GM21576 (cell line): ENCODE data around the gene ADGRL3.

ENCODE experiments used
- ATAC-seq: cut with Tn5 transposase; IDR thresholded peaks from one replicate; pipeline ENCODE4 v1.9.1; 2021; ENCODE audit warnings: mild to moderate bottlenecking, moderate library complexity; ENCODE audit not compliant: unreplicated experiment

ADGRL3 gene

DNA sequence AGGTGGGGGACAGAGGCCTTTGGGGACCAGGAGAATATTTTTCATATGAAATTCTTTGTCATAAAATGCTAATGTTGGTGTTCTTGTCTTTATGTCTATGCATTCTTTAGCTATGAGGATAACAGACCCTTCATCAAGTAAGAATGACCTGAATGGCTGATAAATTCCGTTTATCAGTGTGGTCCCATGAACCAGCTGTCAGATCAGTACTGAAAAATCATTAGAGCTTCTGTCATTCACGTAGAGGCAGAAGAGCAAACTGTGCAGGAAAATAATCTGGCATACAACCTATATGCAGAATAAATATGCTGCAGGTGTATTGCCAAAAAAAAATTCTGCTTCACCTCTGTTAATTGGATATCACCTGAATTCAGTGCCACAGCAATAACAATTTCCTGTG, 828.6 kb downstream of the ADGRL3 start:
- ATAC-seq: no peak

GRCh38 chr4:62030958-62031357, 830.8 kb downstream of the ADGRL3 start:
- no peak for ATAC-seq

GRCh38 chr4:62037571-62037970, 837.4 kb downstream of the ADGRL3 start:
- no peak for ATAC-seq

DNA sequence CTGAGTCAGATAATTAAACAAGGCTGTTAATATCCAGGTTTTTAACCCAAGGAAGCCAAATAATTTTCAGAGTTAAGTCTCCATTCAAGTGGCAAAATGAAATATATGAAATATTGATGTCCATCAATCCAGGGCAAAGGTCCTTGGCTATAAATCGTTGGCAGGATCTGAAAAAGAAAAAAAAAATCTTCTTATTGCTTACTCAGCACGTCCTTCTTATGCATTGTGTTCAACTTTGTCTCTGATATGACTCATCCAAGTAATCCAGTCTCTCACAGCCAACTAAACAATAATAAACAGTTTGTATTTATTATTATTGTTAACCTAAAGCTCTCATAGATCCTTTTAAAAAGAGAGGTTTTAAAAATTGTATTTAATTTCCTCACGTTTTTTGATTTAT, 851.2 kb downstream of the ADGRL3 start:
- no peak for ATAC-seq

DNA sequence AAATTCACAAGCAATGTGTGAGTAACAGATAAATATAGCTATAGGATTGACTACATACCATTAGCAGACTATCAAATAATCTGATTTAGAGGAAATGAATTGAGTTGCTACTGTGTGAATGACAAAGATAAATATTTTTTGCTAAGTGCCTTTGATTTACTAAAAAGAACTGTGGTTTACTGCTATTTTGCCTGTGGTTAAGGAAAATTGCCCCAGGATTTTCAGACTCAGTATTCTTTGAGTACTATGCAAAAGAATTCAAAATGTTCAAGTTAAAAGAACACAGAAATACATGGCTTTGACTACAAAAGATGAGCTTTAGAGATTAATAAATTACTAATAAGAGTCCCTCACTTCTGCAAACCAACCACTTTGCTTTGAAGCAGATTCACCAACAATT, 853.8 kb downstream of the ADGRL3 start:
- no peak for ATAC-seq

- ATAC-seq: no peak
These were observed 856.9 kb downstream of the ADGRL3 start for GRCh38 chr4:62057031-62057430.

DNA sequence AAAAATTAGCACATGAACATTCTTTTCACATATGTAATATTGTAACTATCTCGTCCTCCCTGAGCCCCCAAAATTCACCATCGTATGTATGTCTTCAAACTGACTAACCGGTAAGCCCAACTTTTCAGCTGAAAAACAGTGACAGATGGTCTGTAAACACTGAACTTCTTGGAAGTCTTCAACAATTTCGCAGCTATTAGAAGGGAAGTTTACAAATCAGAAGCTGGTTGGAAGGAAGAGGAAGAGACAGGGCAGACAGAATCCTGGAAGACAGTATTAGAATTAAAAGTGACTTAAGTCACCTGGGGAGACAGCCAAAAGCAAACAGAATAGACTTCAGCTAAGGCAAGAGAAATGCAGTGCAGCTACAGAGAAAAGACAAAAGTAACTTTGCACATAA, 858.4 kb downstream of the ADGRL3 start:
- ATAC-seq: no peak

DNA sequence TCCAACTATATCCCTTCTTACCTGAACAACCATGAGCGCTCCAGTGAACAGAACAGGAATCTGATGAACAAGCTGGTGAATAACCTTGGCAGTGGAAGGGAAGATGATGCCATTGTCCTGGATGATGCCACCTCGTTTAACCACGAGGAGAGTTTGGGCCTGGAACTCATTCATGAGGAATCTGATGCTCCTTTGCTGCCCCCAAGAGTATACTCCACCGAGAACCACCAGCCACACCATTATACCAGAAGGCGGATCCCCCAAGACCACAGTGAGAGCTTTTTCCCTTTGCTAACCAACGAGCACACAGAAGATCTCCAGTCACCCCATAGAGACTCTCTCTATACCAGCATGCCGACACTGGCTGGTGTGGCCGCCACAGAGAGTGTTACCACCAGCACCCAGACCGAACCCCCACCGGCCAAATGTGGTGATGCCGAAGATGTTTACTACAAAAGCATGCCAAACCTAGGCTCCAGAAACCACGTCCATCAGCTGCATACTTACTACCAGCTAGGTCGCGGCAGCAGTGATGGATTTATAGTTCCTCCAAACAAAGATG, 870.2 kb downstream of the ADGRL3 start:
- ATAC-seq: no peak

DNA sequence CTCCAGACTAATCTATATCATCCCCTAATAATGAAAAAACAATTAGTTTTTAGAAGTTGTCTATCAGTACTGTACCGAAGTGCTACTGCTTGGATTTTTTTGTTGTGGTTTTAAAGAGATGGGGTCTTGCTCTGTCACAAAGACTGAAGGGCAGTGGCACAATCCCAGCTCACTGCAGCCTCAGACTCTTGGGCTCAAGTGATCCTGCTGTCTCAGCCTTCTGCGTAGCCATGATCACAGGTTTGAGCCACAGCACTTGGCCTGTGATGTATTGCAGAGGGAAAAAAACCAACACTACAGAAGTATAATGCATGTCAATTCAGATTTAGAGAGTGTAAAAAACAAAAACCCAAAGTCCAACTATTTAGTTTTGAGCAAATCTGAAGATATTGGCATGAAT, 875.0 kb downstream of the ADGRL3 start:
- ATAC-seq: no peak

DNA sequence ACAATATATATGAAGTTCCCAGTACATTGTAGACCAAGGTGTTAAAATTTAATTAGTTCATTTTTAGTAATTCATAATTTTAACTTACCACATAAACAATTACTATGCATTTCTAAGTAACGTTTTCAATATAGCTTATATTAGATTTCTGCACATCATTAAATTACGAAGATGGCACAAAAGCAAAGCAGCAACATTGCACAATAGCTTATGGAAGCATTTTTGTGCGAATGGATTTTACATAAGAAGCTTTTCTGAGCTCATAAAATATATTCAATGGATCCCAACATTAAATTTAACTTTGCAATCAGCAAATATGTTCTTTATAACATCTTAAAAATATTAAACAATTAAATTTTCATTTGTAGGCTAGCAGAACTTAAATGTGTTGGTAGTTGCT, 875.4 kb downstream of the ADGRL3 start:
- no peak for ATAC-seq

DNA sequence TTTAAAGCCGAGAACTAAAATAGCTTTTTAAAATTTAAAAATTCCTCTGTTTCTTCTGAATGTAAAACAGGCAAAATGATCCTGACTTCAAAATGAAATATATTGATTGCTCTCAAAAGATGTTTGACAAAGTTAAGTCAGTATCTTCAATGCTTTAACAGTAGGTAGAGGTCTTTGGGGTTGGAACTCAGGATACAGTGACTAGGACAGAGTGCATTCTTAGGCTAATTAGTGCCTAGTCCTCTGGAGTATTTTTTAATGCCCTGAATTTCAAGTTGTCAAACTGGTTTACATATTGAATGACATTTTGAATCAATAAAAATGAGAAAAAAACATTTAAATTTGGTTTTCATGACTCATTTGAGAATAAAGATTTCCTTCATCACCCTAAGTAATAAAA, 877.3 kb downstream of the ADGRL3 start:
- ATAC-seq: no peak

DNA sequence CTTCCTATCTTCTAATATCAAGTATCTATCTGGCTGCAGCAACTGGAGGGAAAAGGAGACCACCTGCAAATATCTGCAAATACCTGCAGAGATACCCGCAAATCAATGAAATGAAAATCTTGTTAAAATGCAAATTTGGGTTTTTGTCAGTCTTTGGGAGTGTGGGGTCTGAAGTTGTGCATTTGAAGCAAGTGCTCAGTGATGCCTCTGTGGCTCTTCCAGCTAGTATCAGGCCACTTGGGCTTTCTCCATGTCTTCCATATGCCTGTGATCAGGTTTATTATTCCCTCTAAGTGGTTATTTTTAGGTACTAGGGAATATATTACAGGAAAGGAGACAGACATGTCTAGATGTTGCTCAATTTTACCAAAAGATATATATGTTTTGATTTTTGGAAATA, 880.3 kb downstream of the ADGRL3 start:
- no peak for ATAC-seq

DNA sequence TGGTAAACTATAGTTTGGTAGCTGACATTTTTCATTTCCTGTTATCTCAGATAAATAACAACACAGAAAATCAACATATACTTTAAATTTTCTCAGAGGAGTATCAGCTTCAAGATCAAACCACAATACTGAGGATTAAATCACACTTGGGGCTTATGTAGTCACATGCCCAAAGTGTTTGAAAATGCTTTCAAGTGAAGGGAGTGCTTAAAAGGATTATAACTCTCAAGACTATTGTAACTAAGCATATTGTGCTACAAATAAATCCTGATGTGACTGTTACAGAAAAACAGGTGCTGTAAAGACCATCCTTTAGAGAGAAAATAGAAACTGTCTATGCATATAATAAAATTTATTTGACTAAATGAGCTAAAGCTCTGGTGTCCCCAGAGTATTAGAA, 887.6 kb downstream of the ADGRL3 start:
- no peak for ATAC-seq

- ATAC-seq: no peak
These were observed 893.6 kb downstream of the ADGRL3 start for GRCh38 chr4:62093735-62094134.

DNA sequence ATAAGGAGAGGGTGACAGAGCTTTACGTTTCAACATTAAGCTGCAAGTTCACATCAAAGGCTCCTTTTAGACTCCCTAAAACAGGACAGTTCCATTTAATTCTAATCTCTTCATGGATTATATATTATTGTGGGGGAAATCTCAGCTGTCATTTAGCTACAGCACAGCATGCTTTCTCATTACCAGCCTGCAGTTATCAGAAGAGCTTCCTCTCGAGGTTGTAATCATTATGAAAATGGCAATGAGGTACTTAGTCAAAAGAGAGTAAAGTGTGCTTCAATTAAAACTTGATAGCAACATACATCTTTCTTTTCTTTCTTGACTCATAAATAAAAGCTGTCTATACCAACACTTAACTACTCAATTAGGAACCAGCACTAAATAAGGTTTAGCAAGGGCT, 896.8 kb downstream of the ADGRL3 start:
- no peak for ATAC-seq

- ATAC-seq: no peak
These were observed 915.1 kb downstream of the ADGRL3 start for GRCh38 chr4:62115216-62115615.

- no peak for ATAC-seq
These were observed 917.8 kb downstream of the ADGRL3 start for GRCh38 chr4:62117886-62118285.

GRCh38 chr4:62118558-62118957, 918.4 kb downstream of the ADGRL3 start:
- no peak for ATAC-seq

DNA sequence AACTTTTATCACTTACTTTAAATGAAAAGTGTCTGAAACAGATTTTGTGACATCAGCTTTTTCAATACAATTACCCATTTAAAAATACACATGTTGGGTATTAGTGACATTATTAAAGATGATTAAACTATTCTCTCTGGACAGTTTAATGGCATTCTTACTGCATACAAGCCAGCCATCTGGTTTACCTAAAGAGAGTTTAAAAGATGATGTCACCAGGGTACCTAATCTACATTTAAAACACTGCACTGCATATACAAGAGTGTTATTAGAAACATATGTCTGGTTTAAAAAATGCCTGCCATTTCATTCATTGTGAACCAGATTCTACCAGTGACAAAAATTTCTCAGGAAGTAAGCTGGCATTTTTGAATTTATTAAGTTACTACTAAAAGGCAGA, 919.1 kb downstream of the ADGRL3 start:
- no peak for ATAC-seq

GRCh38 chr4:62126064-62126732, 926.1 kb downstream of the ADGRL3 start:
- no peak for ATAC-seq
